Spleen (tissue), 11 donors: Measurements from ENCODE around the gene POU2AF2. TPM values are rescaled to one million over a fixed set of nuclear protein-coding genes. Genes with fewer than 3 reads are reported as not detected.

ENCODE experiments used
- DNase-seq: peaks from one replicate; pipeline ENCODE4 v3.0.0-alpha.2; 2020
- H3K27ac ChIP-seq, 8 donors: fragments of 200-600 bp; sonication (generic) in 7 of 8; 1 replicate in 4 of 8; 2 replicates in 4 of 8; pipeline versions ENCODE4 v1.5.0 to v1.8.0; 2016 to 2021; ENCODE audit warnings: inconsistent platforms in 4 of 8, mild to moderate bottlenecking in 4 of 8, moderate library complexity in 1 of 8
- H3K27me3 ChIP-seq, 7 donors: fragments of 200-600 bp; sonication (generic) in 6 of 7; replicated peaks in 1 of 7; 1 replicate in 4 of 7; 2 replicates in 3 of 7; pipeline versions ENCODE4 v1.5.0 to v1.8.0; 2016 to 2021; ENCODE audit warnings: inconsistent platforms in 3 of 7, mild to moderate bottlenecking in 1 of 7
- H3K36me3 ChIP-seq, 6 donors: fragments of 200-600 bp; sonication (generic) in 5 of 6; 1 replicate in 4 of 6; 2 replicates in 2 of 6; pipeline versions ENCODE4 v1.5.0 to v1.8.0; 2016 to 2021; ENCODE audit warnings: inconsistent platforms in 2 of 6
- H3K4me1 ChIP-seq, 6 donors: fragments of 200-600 bp; sonication (generic) in 5 of 6; 1 replicate in 3 of 6; 2 replicates in 3 of 6; pipeline versions ENCODE4 v1.5.0 to v1.8.0; 2016 to 2021; ENCODE audit warnings: inconsistent platforms in 3 of 6
- H3K4me3 ChIP-seq, 8 donors: fragments of 200-600 bp; sonication (generic) in 7 of 8; 1 replicate in 4 of 8; 2 replicates in 4 of 8; pipeline versions ENCODE4 v1.5.0 to v1.8.0; 2016 to 2021; ENCODE audit warnings: inconsistent platforms in 4 of 8, mild to moderate bottlenecking in 4 of 8, moderate library complexity in 2 of 8
- H3K9me3 ChIP-seq, 8 donors: fragments of 200-600 bp; sonication (generic) in 7 of 8; 1 replicate in 4 of 8; 2 replicates in 4 of 8; pipeline versions ENCODE4 v1.5.0 to v1.8.0; 2016 to 2021; ENCODE audit warnings: inconsistent platforms in 4 of 8
- POLR2A ChIP-seq, 3 donors: fragments of 450-650 bp; IDR thresholded peaks; one replicate each; pipeline ENCODE4 v1.5.1; 2017; ENCODE audit warnings: antibody characterized with exemption in 3 of 3, mild to moderate bottlenecking in 1 of 3
- POLR2AphosphoS5 ChIP-seq, 3 donors: sonication (generic); formaldehyde crosslinking; IDR thresholded peaks; one replicate each; pipeline ENCODE4 v1.5.1; 2017; ENCODE audit warnings: antibody characterized with exemption in 3 of 3
- WGBS, 5 donors: extraction: QIAGEN DNeasy Blood & Tissue Kit in 3 of 5; methylation state at CpG; one replicate each; pipeline versions ENCODE4 v1.1.5 to v1.1.7; 2013 to 2018; 5-methylcytosine and 5-hydroxymethylcytosine counted together
- intact Hi-C: fragments of 100-400 bp; cut with DNase I; formaldehyde crosslinking; loops from one replicate; pipeline ENCODE4 v1.15.0; 2023; ENCODE audit warnings: low total_unique reads
- polyA plus RNA-seq, 3 donors: library from polyadenylated mRNA; stranded (reverse); fragments of 200-250 nt; gene quantifications; one replicate each; pipeline ENCODE4 v1.2.1, GENCODE V29; 2013
- total RNA-seq, 7 donors: library from RNA; depleted of rRNA in 3 of 7; stranded (reverse); fragments of >200 nt in 3 of 7; fragmentation: NEBNext Ultra II Directional in 4 of 7; extraction: Animal tissue kit (Norgen Biotek cat#: 25700) in 4 of 7; gene quantifications; one replicate each; pipeline versions ENCODE4 v1.1.0 to v1.2.1, GENCODE V29; 2016 to 2021
- TF ChIP-seq, protein P1 (sequence below), 11 experiments: fragments of 200-600 bp in 7 of 11; fragments of 450-650 bp in 4 of 11; sonication (generic) in 4 of 11; IDR thresholded peaks in 8 of 11; conservative IDR thresholded peaks in 3 of 11; 1 replicate in 7 of 11; 2 replicates in 4 of 11; pipeline versions ENCODE4 v1.4.0 to v1.8.0; 2016 to 2021; ENCODE audit warnings: antibody characterized with exemption in 11 of 11, inconsistent platforms in 4 of 11, mild to moderate bottlenecking in 1 of 11
- donor health status: healthy with polysubstance abuse.
- donor health status: DM: no; HTN: no; CAD: no; lungs with moderate emphysema.
- donor health status: DM: no; HTN: no; CAD: no.
- donor health status: Bipolar disorder and iron deficiency.
- donor health status: healthy.
- donor health status: DM: no; HTN: no; CAD: no.
- donor health status: DM: yes; HTN: yes; CAD: no.

The POU2AF2 gene
- total and polyA plus RNA-seq, 10 donors = not detected

DNA sequence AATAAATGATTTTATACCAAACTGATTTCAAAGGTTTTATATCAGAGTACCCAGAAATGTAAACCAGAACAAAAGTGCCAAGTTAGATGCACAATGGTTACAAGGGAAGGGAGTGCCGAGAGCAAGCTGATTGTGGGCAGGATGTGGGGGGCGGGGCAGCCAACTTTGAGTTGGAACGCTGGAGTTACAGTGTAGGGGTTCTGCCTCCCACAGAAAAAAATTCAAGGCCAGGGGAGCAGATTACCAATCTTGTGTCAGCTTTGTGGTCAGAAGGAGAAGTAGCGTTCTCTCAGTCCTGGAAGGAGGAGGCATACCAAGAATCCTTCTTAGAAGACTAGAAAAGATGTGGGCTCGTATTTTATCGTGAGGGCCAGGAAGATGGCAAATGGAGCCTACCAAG lies 15.9 kb upstream of the POU2AF2 start:
- Histone ChIP-seq H3K4me1 (peaks cover 3 to 23% (median 15%) of the 10 kb centered on the region in 6 donors), H3K36me3 (no peaks in the 10 kb centered on the region), H3K9me3 (peaks cover 0 to 6% (median 0%) of the 10 kb centered on the region in 8 donors), H3K27ac (no peak overlapping the region), H3K4me3 (no peak overlapping the region), H3K27me3 (no peaks in the 10 kb centered on the region)
- no peak for DNase-seq
- TF ChIP-seq, protein P1, sequence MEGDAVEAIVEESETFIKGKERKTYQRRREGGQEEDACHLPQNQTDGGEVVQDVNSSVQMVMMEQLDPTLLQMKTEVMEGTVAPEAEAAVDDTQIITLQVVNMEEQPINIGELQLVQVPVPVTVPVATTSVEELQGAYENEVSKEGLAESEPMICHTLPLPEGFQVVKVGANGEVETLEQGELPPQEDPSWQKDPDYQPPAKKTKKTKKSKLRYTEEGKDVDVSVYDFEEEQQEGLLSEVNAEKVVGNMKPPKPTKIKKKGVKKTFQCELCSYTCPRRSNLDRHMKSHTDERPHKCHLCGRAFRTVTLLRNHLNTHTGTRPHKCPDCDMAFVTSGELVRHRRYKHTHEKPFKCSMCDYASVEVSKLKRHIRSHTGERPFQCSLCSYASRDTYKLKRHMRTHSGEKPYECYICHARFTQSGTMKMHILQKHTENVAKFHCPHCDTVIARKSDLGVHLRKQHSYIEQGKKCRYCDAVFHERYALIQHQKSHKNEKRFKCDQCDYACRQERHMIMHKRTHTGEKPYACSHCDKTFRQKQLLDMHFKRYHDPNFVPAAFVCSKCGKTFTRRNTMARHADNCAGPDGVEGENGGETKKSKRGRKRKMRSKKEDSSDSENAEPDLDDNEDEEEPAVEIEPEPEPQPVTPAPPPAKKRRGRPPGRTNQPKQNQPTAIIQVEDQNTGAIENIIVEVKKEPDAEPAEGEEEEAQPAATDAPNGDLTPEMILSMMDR (IDR thresholded peaks at IDR 0.05 in 8 of 11, conservative IDR thresholded peaks at IDR 0.05 in 3 of 11) = no peak
- TF ChIP-seq POLR2AphosphoS5 (IDR thresholded peaks at IDR 0.05) (no peak), POLR2A (IDR thresholded peaks at IDR 0.05) (no peak)
- intact Hi-C loops = loop anchor here (10.0 kb wide), 2 partner anchors 515 to 765 kb away; partner anchors contain the start of gene ARHGAP20
- 31 to 46% (median 39%) methylated on average over 6 of the region's 6 CpGs for WGBS, 5 donors

GRCh38 chr11:111230122-111230465 lies 15.4 kb upstream of the POU2AF2 start:
- H3K4me1 ChIP-seq = peaks cover 3 to 23% (median 15%) of the 10 kb centered on the region in 6 donors
- no peaks in the 10 kb centered on the region for H3K27me3 ChIP-seq
- DNase-seq = no peak
- WGBS, 5 donors = 48 to 51% (median 50%) methylated on average over 6 of the region's 6 CpGs
- no peaks in the 10 kb centered on the region for H3K36me3 ChIP-seq
- peaks cover 0 to 3% (median 0%) of the 10 kb centered on the region in 8 donors for H3K9me3 ChIP-seq
- no peak for TF ChIP-seq POLR2A (IDR thresholded peaks at IDR 0.05)
- TF ChIP-seq, protein P1 (IDR thresholded peaks at IDR 0.05 in 8 of 11, conservative IDR thresholded peaks at IDR 0.05 in 3 of 11) = no peak
- TF ChIP-seq POLR2AphosphoS5 (IDR thresholded peaks at IDR 0.05) = no peak
- peak overlapping the region in 2 of 8 donors; percentile 56 to 72 for H3K27ac ChIP-seq
- H3K4me3 ChIP-seq = peak overlapping the region in 4 of 8 donors; percentile 26 to 63 (median 29)
- intact Hi-C loops = loop anchor here (10.0 kb wide), 2 partner anchors 515 to 765 kb away; partner anchors contain the start of gene ARHGAP20

DNA sequence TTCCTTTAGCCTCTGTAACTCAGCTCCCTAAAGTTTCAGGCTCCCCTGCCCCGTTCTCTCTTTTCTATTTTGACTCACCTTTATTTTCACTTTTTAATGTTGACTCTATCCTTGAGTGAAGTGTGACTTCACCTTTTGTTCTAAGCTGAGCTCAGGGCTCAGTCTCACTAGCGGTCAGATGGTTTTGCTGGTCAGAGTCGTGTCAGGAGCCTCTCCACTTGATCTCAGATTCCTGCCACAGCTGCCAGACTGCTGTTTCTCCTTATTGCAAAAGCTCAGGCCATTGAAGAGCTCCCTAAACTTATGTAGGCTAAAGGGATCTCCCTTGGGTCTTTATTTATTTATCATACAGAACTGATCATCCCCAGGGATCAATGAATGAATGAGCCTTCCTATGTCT lies 13.7 kb upstream of the POU2AF2 start:
- intact Hi-C loops = loop anchor here (10.0 kb wide), 2 partner anchors 517 to 767 kb away; partner anchors contain the start of gene ARHGAP20
- 65 to 85% (median 76%) methylated on average over 3 of the region's 3 CpGs for WGBS, 5 donors
- TF ChIP-seq POLR2AphosphoS5 (IDR thresholded peaks at IDR 0.05) = no peak
- no peak for TF ChIP-seq POLR2A (IDR thresholded peaks at IDR 0.05)
- TF ChIP-seq, protein P1 (IDR thresholded peaks at IDR 0.05 in 8 of 11, conservative IDR thresholded peaks at IDR 0.05 in 3 of 11) = no peak
- Histone ChIP-seq H3K27me3 (no peaks in the 10 kb centered on the region), H3K4me3 (no peak overlapping the region), H3K36me3 (no peaks in the 10 kb centered on the region), H3K27ac (no peak overlapping the region), H3K9me3 (no peaks in the 10 kb centered on the region), H3K4me1 (peaks cover 3 to 23% (median 15%) of the 10 kb centered on the region in 6 donors)
- DNase-seq = no peak

GRCh38 chr11:111236383-111236782 lies 9.1 kb upstream of the POU2AF2 start:
- intact Hi-C loops = loop anchor here (10.0 kb wide), 2 partner anchors 522 to 772 kb away; partner anchors contain the start of gene ARHGAP20
- Histone ChIP-seq H3K36me3 (no peaks in the 10 kb centered on the region), H3K4me3 (no peak overlapping the region), H3K9me3 (no peaks in the 10 kb centered on the region), H3K4me1 (peaks cover 0 to 1% (median 0%) of the 10 kb centered on the region in 6 donors), H3K27ac (no peak overlapping the region), H3K27me3 (no peaks in the 10 kb centered on the region)
- no peak for TF ChIP-seq POLR2AphosphoS5 (IDR thresholded peaks at IDR 0.05)
- no peak for TF ChIP-seq POLR2A (IDR thresholded peaks at IDR 0.05)
- TF ChIP-seq, protein P1 (IDR thresholded peaks at IDR 0.05 in 8 of 11, conservative IDR thresholded peaks at IDR 0.05 in 3 of 11) = no peak
- 39 to 75% (median 65%) methylated on average over 2 of the region's 2 CpGs for WGBS, 5 donors
- DNase-seq = no peak
